ENCODE measurements around the gene ZFR2.
A peak's percentile ranks its signal among the peaks of the same experiment; 100 is the strongest.

The ZFR2 gene

DNA sequence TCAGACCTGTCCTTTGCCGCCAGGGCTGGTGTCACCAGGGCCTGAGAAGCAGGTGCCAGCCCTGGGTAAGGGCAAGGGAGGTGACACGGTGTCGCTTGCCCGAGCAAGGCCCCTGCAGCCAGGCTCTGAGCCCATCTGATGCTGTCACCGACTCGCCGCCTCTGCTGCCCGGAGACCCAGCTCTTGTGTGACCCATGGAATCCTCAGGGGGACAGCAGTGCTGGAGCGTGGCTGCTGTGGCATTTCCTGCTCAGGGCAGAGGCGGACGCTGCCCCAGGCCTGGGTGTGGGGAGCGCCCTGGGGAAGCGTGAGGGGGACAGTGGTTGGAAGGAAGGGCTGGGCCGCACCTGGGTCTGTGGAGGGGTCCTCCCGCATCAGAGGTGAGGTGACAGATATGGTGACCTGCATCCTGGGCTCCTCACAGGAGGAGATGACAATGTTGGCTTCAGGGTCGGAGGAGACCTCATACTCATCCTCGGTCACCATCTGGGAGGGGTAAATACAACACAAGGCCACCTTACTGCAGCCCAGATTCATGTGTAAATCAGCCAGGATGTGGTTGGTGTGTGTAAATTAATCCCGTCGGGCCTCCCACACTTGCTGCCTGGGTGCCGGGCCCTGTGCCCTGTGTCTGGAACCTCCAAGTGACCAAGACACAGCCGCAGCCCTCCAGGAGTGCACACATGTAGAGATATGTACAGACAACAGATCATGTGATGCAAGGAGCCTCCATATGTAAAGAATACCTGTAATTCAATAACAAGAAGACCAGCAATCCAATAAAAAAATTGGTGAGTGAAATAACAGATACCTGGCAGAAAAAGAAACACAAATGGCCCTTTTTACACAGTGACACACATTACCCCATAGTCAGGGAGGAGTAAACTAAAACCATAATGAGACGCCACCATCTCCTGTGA is 55.1 kb downstream of the ZFR2 start:
- no peak for DNase-seq

DNA sequence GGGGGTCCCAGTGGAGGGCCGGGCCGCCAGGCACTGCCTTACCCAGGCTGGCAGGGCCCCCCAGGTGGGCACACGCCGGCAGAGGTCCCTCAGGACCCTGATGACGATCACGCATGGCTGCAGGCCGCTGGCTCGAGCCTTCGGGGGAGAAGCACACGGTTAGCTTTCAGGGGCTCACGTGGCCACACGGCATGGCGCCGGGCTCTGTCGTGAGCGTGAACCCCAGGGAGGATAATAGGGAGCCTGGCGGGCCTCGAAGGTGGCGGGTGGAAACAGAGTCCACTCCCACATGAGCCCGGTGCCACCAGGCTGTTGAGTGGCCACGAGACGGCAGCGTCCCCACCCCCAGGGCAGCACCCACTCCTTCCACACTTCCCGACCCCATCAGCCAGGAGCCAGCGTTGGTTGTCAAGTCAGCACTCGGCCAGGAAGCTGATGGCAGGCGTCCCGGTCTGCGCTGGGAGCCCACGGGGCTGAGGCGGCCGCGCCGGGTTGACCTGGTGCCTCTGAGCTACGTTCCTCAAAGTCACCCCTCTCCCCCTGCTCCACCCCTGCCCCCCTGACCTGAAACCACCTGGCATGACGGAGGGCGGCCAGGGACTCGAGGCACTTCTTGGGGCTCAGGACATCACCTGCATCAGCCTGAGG is 58.0 kb downstream of the ZFR2 start:
- DNase-seq = no peak

DNA sequence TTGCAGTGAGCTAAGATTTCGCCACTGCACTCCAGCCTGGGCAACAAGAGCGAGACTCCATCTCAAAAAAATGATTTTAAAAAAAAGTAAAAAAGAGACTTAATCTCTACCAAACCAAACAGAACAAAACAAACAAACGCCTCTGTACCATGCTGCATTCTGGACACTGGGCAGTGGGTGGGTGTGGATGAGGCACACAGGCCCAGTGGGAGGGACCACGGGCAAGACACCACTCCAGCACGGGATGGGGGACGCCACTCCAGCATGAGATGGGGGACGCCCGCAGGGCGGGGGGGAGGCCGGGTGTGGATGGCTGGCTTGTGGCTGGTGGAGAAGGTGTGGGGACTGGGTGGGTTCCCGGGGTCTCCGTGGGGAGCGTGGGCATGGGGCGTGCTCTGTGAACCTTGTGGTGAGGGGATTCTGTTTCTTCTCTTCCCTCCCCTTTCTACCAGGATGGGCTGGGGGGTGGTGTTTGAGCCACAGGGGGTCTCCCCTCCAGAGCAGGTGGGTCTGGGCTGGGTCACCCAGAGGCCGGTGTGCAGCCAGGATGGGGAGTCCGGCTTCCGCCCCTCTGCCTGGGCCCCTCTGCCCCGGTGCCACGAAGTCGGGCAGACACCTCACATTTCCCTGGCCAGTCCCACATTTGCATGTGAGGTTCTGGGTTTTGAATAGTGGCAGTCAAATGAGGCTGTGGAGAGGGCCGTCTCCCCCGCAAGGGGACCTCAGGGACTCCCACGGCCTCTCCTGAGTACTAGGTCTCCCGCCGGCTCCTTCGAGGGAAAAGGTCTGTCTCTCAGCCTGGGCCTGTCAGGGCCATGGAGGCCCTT is 58.7 kb downstream of the ZFR2 start:
- DNase-seq = no peak

GRCh38 chr19:3808420-3809143 is 60.3 kb downstream of the ZFR2 start:
- DNase-seq = no peak

- no peak for DNase-seq
These were observed 61.1 kb downstream of the ZFR2 start for GRCh38 chr19:3807574-3808354.

DNA sequence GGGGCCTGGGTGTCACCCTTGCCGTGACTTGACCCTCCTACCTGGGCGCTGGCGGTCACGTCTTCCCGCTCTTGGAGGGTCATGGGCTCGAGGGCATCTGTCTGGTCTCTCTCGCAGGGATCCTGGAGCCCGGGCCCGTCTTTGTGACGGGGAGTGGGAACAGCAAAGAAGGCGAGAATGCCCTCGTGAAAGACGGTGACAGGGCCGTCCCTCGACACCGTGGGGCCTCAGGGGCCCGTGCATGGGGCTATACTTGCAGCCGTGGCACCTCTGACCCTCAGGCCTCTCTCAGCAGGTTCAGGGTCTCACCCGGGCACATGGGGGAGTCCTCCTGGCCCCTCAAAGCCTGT is 61.7 kb downstream of the ZFR2 start:
- no peak for DNase-seq

DNA sequence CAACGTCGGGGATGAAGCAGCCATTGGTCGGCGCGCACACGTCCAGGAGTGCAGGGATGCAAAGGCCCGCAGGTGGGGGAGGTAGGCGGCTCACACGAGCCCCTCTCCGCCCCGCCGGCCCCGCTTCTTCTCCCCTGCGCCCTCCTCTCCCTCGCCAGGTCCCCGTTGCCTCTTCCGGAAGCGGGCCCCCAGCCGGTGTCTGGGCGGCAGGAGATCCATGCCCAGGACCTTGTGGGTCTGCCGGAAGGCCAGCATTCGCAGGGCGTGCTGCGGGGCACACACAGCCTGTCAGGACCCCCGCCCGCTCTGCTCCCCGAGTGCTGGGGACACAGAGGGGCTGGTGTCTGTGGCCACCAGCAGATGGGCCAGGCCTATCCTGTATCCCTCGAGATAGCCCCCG is 63.0 kb downstream of the ZFR2 start:
- DNase-seq = no peak

DNA sequence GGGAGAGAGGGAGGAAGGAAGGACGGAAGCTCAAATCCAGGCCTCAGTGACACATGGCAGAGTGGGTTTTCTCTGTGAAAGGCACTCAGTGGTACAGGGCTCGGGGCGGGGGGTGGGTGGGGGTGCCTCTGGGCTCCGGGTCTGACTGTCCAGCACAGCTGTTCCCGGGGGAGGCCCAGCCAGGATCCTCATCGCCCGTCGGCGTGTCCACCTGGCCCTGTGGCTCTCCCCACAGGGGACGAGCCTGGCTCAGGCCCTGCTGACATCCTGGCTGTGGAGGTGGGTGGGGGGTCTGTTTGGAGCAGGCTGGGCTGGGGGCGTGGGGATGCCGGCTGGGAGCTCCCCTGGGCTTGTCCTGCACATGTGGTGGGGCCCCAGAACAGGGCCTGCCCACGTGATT is 64.4 kb downstream of the ZFR2 start:
- no peak for DNase-seq

GRCh38 chr19:3803986-3804385 is 64.9 kb downstream of the ZFR2 start:
- DNase-seq = no peak

DNA sequence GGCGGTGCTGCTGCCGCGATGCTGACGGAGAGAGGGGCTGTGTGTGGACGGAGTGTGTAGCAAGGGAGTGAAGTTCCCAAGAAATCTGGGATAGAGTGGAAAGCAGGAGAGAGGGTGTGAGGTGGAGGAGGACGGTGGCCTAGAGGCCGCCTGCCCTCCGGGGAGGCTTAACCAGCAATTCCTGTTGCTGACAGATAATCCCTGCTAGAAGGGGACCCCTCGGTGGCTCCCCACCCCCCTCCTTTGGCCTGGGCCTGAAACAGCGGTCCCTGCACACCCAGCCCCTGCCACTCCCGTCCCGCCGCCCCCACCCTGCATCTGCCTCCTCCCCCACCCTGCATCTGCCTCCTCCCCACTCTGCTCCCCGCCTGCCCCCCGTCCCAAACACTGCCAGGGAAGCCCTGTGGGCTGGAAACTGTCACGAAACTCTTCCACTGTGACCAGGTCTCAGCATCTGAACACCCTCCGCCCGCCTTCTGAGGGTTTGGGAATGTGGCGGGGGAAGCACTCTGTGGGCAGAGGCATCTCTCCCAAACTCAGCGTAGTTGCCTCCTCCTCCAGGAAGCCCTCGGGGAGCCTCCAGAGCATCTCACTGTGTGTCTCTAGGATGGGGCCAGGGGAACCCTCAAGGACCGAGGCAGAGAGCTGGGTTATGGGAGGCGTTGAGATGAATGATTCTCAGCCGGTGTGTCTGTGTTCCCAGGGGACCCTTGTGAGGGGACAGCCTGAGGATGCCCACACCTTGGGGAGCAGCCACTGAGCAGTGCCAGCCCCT is 65.5 kb downstream of the ZFR2 start:
- no peak for DNase-seq

- peak; percentile 72 for DNase-seq
These were observed 67.3 kb downstream of the ZFR2 start for GRCh38 chr19:3801412-3802096.

GRCh38 chr19:3800996-3801395 is 67.8 kb downstream of the ZFR2 start:
- no peak for DNase-seq

- no peak for DNase-seq
These were observed 70.7 kb downstream of the ZFR2 start for GRCh38 chr19:3798137-3798536.

DNA sequence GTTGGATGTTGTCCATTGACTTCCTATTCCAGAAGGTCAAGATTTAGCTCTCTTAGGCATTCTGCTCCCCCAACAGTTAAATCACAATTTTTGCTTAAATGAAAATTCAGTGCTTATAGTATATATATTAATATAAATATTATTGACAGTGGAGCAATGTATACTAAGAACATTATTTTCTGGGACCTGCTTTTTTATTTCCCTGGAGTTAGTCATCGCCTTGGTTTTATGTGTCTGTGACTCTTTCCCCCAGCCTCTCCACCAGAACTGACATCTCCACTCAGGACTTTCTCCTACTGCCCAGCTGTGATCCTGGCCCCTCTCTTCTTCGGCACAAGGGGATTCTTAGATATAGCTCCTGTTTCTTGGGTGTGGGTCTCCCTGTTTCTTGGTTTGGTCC is 72.5 kb downstream of the ZFR2 start:
- DNase-seq = no peak

DNA sequence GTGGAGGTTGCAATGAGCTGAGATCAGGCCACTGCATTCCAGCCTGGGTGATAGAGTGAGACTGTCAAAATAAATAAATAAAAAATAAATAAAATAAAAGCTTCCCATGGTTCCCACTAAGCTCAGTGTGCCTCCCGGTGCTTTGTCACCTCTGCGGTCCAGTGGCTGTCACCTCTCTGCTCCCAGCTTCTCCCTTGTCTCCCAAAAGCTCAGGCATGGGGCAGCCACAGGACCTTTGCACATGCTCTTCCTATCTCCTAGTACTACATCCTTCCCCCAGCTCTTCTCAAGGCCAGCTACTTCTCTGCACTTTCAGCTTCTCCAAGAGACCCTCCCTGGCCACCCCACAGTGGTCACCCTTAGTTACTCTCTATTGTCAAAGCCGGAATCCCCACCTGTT is 75.0 kb downstream of the ZFR2 start:
- no peak for DNase-seq

- DNase-seq = no peak
These were observed 76.7 kb downstream of the ZFR2 start for GRCh38 chr19:3792114-3792513.

DNA sequence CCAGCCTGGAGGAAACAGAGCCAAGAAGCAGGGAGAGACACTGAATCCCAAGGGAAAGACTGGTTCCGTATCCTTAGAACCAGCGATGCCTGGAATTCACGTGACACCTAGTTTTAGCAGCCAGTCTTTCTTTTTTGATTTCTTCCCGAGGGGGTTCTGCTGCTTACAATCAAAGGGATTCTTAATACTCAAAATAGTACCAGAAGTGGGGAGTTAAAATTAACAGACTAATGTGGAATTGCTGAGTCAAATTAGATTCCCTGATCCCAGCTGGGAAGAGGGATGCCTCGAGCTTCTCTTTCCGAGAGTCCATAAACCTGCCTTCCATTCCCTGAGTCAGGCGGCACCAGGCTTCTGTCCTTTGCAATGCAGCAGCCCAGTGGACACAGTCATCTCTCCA is 77.9 kb downstream of the ZFR2 start:
- no peak for DNase-seq

DNA sequence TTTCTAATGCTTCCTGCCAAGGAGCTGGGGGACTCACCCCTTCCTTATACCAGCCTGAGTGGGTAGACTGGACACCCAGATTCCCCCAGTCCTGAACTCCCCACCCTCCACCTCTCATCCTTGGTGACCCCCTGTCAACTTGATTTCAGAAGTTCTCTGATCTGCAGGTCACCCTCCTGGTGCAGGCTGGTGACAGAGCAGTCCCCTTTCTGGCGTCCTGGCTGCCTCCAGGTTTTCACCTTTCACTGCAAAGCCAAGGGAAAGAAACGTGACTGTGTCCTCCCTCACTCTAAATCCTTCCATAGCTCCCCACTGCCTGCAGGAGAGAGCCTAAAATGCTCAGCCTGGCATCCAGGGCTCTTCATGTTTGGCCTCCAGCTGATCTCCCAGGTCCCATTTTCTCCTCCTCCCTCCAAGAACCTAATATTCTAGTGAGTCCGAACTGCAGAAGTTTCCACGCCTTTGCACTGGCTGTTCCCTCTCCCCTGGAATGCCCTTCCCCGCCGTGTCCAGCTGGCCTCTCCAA is 78.6 kb downstream of the ZFR2 start:
- peak; percentile 7 for DNase-seq

- no peak for DNase-seq
These were observed 79.7 kb downstream of the ZFR2 start for GRCh38 chr19:3788996-3789778.

Measured in femur (tissue), 1 donor.